Coronary artery (tissue), 2 donors: Measurements from ENCODE around the gene FBXW7.

Source experiments
- DNase-seq: peaks from one replicate; pipeline ENCODE4 v3.0.0-alpha.2; 2017; ENCODE audit warnings: low spot score
- H3K27ac ChIP-seq, 2 donors: fragments of 200-600 bp; sonication (generic); one replicate each; pipeline ENCODE4 v1.5.1; 2016 to 2019
- H3K4me3 ChIP-seq: fragments of 200-600 bp; sonication (generic); 2 replicates; pipeline ENCODE4 v1.5.1; 2016; ENCODE audit warnings: mild to moderate bottlenecking, moderate library complexity
- TF ChIP-seq, protein P1 (sequence below): fragments of 200-600 bp; sonication (generic); IDR thresholded peaks from one replicate; pipeline ENCODE4 v1.5.1; 2019; ENCODE audit warnings: antibody characterized with exemption

FBXW7 gene

GRCh38 chr4:152455311-152455710 is 80.6 kb downstream of the FBXW7 start:
- TF ChIP-seq, protein P1, sequence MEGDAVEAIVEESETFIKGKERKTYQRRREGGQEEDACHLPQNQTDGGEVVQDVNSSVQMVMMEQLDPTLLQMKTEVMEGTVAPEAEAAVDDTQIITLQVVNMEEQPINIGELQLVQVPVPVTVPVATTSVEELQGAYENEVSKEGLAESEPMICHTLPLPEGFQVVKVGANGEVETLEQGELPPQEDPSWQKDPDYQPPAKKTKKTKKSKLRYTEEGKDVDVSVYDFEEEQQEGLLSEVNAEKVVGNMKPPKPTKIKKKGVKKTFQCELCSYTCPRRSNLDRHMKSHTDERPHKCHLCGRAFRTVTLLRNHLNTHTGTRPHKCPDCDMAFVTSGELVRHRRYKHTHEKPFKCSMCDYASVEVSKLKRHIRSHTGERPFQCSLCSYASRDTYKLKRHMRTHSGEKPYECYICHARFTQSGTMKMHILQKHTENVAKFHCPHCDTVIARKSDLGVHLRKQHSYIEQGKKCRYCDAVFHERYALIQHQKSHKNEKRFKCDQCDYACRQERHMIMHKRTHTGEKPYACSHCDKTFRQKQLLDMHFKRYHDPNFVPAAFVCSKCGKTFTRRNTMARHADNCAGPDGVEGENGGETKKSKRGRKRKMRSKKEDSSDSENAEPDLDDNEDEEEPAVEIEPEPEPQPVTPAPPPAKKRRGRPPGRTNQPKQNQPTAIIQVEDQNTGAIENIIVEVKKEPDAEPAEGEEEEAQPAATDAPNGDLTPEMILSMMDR: no peak
- no peak overlapping the region for H3K27ac ChIP-seq
- no peak for DNase-seq
- H3K4me3 ChIP-seq: no peak overlapping the region

DNA sequence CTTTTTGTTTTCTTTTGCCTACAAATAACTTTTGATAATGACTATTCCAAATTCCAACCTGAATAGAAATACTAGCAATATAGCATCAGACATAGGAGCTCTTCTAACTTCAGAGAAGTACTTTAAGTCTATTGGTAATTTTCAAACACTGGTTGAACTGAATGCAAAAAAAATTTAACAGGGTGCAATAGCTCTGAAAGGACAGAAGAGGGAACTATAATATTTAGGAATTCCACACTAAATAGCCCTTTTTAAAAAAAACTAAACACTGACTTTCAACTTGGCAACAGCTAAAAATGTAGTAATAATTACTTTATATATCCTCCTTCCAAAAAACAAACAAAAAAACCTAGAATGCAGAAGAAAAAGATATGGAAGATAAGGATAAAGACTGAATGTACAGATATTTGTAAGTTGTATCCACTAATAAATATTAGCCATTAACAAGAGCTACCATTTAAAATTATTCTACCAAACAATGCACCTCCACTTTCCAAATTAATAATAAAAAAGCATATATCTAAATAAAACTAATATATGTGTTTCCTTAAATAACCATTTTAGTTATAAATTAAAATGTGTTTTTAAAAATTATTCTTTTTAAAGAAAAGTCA is 81.4 kb downstream of the FBXW7 start:
- TF ChIP-seq, protein P1: peak; percentile 17
- H3K27ac ChIP-seq: no peak overlapping the region
- H3K4me3 ChIP-seq: no peak overlapping the region
- no peak for DNase-seq

DNA sequence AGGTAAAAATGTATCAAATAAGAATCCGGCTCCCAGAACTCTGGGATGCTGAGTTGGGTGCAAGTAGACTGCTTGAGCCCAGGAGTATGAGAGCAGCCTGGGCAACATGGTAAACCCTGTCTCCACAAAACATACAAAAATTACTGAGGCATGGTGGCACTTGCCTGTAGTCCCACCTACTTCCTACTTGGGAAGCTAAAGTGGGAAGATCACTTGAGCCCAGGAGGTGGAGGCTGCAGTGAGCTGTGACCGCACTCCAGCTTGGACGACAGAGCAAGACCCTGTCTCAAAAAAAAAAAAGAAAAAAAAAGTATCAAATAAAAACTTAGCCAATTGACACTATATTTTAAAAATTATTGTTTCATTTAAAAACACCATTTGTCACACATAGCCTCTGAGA is 84.4 kb downstream of the FBXW7 start:
- Histone ChIP-seq H3K4me3 (no peak overlapping the region), H3K27ac (no peak overlapping the region)
- no peak for DNase-seq
- TF ChIP-seq, protein P1: no peak

GRCh38 chr4:152448854-152449253 is 87.0 kb downstream of the FBXW7 start:
- Histone ChIP-seq H3K27ac (no peak overlapping the region), H3K4me3 (no peak overlapping the region)
- TF ChIP-seq, protein P1: no peak
- no peak for DNase-seq

DNA sequence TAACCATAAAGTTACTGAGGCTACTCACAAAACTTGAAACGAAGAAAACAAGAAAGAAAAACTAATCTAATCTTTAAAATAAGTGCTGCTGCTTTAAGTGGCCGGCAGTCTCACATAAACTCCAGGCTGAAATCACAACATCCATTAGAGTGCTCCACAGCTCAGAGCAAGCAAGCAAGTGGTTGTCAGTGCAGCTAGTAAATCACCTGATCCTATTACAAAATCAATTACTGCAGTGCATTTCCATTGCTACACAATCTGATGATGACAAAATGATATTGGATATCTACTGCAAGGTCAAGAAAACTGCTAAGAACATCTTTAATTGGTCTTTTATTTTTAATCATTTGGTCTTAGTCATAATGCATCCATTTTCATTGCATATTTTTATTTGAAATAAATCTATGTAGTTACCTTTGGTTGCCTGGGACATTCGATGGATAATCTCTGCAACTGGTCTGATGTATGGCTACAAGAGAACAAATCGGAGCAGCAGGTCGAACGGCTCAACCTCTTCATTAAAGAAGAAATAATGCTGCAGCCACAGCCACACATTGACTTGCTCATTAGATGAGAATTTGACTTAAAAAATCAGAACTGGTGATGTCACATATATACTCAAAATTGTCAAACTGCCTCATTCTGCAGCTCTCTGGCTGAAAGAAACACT is 87.7 kb downstream of the FBXW7 start:
- DNase-seq: no peak
- Histone ChIP-seq H3K27ac (no peak overlapping the region), H3K4me3 (no peak overlapping the region)
- TF ChIP-seq, protein P1: no peak

DNA sequence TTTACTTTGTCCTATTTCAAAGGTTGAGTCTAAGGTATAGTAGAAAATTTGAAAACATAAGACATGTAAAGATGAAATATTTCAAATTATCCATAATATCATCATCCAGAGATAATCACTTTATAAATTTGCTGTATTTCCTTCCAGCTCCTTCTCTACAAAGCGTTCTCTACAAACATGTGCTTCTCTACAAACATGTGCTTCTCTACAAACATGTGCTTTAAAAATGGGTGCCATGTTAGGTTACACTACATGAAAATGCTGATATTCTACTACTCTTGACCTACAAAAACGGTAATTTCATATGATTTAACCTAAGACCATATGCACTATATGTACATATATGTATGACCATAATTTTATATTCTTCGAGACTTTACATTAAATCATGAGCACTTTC is 92.0 kb downstream of the FBXW7 start:
- TF ChIP-seq, protein P1: no peak
- H3K27ac ChIP-seq: no peak overlapping the region
- no peak for DNase-seq
- no peak overlapping the region for H3K4me3 ChIP-seq

- no peak overlapping the region for H3K27ac ChIP-seq
- no peak for DNase-seq
- TF ChIP-seq, protein P1: no peak
- H3K4me3 ChIP-seq: no peak overlapping the region
Measured at GRCh38 chr4:152437561-152437960, 98.3 kb downstream of the FBXW7 start.
